Natural killer cell treated with Interleukin-12 subunit alpha and Interleukin-12 subunit beta and Interleukin-15 and Interleukin-18, amount 100 ng/mL, for 72 hours (primary cell): ENCODE data around the gene SIRT5. TPM values are rescaled to one million over a fixed set of nuclear protein-coding genes. Genes with fewer than 3 reads are reported as not detected.

Source experiments
- ATAC-seq, 2 donors: fragments of 150-1000 bp; cut with Tn5 transposase in 1 of 2; sonication (Bioruptor Pico), chemical (Tn5 transposase) in 1 of 2; 2 replicates each; pipeline ENCODE4 v1.10.0; 2021
- DNase-seq: peaks from one replicate; pipeline ENCODE4 v3.0.0; 2022; ENCODE audit warnings: low spot score
- H3K27ac Mint-ChIP-seq, 2 donors: 1 replicate in 1 of 2; 2 replicates in 1 of 2; pipeline ENCODE4 v1.8.0; 2022; ENCODE audit warnings: mixed read lengths in 2 of 2, mild to moderate bottlenecking in 1 of 2, moderate library complexity in 1 of 2
- H3K27me3 Mint-ChIP-seq, 2 donors: 1 replicate in 1 of 2; 2 replicates in 1 of 2; pipeline ENCODE4 v1.8.0; 2022; ENCODE audit warnings: mixed read lengths in 2 of 2
- H3K36me3 Mint-ChIP-seq: one replicate; pipeline ENCODE4 v1.8.0; 2022; ENCODE audit warnings: mixed read lengths
- H3K4me1 Mint-ChIP-seq, 2 donors: 1 replicate in 1 of 2; 2 replicates in 1 of 2; pipeline ENCODE4 v1.8.0; 2022; ENCODE audit warnings: low read depth in 2 of 2, mixed read lengths in 2 of 2, mild to moderate bottlenecking in 1 of 2
- H3K4me3 Mint-ChIP-seq: one replicate; pipeline ENCODE4 v1.8.0; 2022; ENCODE audit warnings: mixed read lengths
- H3K9me3 Mint-ChIP-seq: 2 replicates; pipeline ENCODE4 v1.8.0; 2022; ENCODE audit warnings: mixed read lengths
- total RNA-seq, 2 donors: library from RNA; stranded (reverse); gene quantifications; one replicate each; pipeline ENCODE4 v1.2.3, GENCODE V29; 2022

The SIRT5 gene
- total RNA-seq, 2 donors from 2014 or later, result 4.7 to 6.9 TPM

- no peaks in the 10 kb centered on the region for H3K9me3 Mint-ChIP-seq
- H3K4me1 Mint-ChIP-seq, result peaks cover 2 to 12% of the 10 kb centered on the region in 2 donors
- H3K27me3 Mint-ChIP-seq, result no peaks in the 10 kb centered on the region
- ATAC-seq (no peak), DNase-seq (no peak)
- H3K27ac Mint-ChIP-seq, result no peak overlapping the region
- H3K36me3 Mint-ChIP-seq, result no peaks in the 10 kb centered on the region
- H3K4me3 Mint-ChIP-seq, result no peak overlapping the region
Measured at GRCh38 chr6:13586603-13587542, 12.5 kb downstream of the SIRT5 start.

- no peaks in the 10 kb centered on the region for H3K36me3 Mint-ChIP-seq
Measured at GRCh38 chr6:13589801-13590200, 15.4 kb downstream of the SIRT5 start.

DNA sequence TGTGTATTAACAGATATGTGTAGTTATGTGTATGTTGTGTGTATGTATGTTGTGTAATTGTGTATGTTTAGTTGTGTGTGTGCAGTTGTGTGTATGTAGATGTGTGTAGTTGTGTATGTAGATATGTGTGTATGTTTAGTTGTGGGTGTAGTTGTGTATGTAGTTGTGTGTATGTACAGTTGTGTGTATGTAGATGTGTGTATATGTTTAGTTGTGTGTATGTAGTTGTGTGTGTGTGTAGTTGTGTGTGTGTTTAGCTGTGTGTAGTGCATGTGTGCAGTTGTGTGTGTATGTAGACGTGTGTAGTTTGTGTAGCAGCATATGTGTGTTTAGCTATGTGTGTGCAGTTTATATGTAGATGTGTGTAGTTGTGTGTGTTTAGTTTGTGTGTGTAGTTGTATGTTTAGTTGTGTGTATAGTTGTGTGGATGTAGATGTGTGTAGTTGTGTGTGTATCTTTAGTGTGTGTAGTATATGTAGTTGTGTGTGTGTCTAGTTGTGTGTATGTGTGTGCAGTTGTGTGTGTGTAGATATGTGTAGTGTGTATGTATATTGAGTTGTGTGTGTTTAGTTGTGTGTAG is 16.3 kb downstream of the SIRT5 start:
- no peak overlapping the region for H3K4me3 Mint-ChIP-seq
- H3K9me3 Mint-ChIP-seq, result no peaks in the 10 kb centered on the region
- no peak overlapping the region for H3K27ac Mint-ChIP-seq
- H3K27me3 Mint-ChIP-seq, result no peaks in the 10 kb centered on the region
- DNase-seq (no peak), ATAC-seq (no peak)
- no peaks in the 10 kb centered on the region for H3K36me3 Mint-ChIP-seq
- no peaks in the 10 kb centered on the region for H3K4me1 Mint-ChIP-seq

More at GRCh38 chr6:13589801-13590200, 15.4 kb downstream of the SIRT5 start:
- H3K4me1 Mint-ChIP-seq, result no peaks in the 10 kb centered on the region
- ATAC-seq, result no peak
- no peaks in the 10 kb centered on the region for H3K9me3 Mint-ChIP-seq
- H3K27me3 Mint-ChIP-seq, result no peaks in the 10 kb centered on the region
- H3K27ac Mint-ChIP-seq, result no peak overlapping the region
- no peak for DNase-seq
- no peak overlapping the region for H3K4me3 Mint-ChIP-seq

GRCh38 chr6:13591205-13591921 is 17.0 kb downstream of the SIRT5 start:
- DNase-seq, result no peak
- H3K4me3 Mint-ChIP-seq, result no peak overlapping the region
- H3K4me1 Mint-ChIP-seq, result no peaks in the 10 kb centered on the region
- no peak for ATAC-seq
- no peak overlapping the region for H3K27ac Mint-ChIP-seq
- H3K27me3 Mint-ChIP-seq, result no peaks in the 10 kb centered on the region
- H3K36me3 Mint-ChIP-seq, result no peaks in the 10 kb centered on the region
- no peaks in the 10 kb centered on the region for H3K9me3 Mint-ChIP-seq

DNA sequence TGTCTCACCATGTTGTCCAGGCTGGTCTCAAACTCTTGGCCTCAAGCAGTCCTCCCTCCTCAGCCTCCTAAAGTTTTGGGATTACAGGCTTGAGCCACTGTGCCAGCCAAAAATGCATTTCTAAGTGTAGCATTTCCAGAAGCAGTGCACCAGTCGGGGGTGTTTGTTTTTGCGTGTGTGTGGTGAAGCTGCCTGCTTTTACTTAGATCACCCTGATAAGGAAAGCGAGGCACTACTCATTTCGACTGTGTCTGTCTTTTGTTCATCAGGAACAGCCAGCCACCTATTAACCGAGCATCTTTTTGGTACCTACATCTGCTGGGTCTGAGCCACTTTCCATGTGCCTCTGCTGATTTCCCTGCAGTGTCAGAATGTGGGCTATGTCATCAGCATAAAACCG is 18.7 kb downstream of the SIRT5 start:
- Mint-ChIP-seq H3K4me1 (no peaks in the 10 kb centered on the region), H3K9me3 (no peaks in the 10 kb centered on the region), H3K27ac (no peak overlapping the region), H3K4me3 (no peak overlapping the region), H3K27me3 (no peaks in the 10 kb centered on the region), H3K36me3 (peaks cover 4% of the 10 kb centered on the region)
- ATAC-seq (no peak), DNase-seq (no peak)

- Mint-ChIP-seq H3K4me3 (no peak overlapping the region), H3K36me3 (peaks cover 7% of the 10 kb centered on the region), H3K4me1 (no peaks in the 10 kb centered on the region), H3K9me3 (no peaks in the 10 kb centered on the region), H3K27me3 (no peaks in the 10 kb centered on the region), H3K27ac (no peak overlapping the region)
- no peak for DNase-seq
- no peak for ATAC-seq
Measured at GRCh38 chr6:13593720-13594119, 19.3 kb downstream of the SIRT5 start.

DNA sequence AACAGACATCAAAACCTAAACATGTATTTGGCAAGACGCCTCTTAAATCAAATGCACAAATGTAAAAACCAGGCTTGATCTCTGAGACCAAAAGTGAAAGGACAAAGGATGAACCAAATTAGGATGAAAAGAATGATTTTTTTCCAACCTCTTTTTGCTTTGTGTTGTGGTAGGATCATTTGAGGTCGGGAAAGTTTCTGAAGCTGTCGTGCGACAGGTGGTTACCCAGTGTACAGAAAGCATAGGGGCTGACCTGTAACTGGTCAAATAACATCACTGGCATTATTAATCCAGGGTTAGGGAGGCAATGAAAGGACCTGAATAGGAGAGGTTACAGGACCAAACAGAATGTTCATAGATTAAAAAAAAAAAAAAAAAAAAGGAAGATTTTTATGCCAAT is 22.7 kb downstream of the SIRT5 start:
- Mint-ChIP-seq H3K27ac (no peak overlapping the region), H3K4me1 (no peaks in the 10 kb centered on the region)

GRCh38 chr6:13600036-13600435 is 25.6 kb downstream of the SIRT5 start:
- H3K27me3 Mint-ChIP-seq, result no peaks in the 10 kb centered on the region
- H3K36me3 Mint-ChIP-seq, result peaks cover 11% of the 10 kb centered on the region
- ATAC-seq (no peak), DNase-seq (no peak)
- peaks cover 0 to 6% of the 10 kb centered on the region in 2 donors for H3K4me1 Mint-ChIP-seq
- no peaks in the 10 kb centered on the region for H3K9me3 Mint-ChIP-seq
- H3K4me3 Mint-ChIP-seq, result no peak overlapping the region
- no peak overlapping the region for H3K27ac Mint-ChIP-seq

More for the DNA sequence above, 22.7 kb downstream of the SIRT5 start:
- Mint-ChIP-seq H3K9me3 (no peaks in the 10 kb centered on the region), H3K36me3 (peaks cover 11% of the 10 kb centered on the region), H3K4me3 (no peak overlapping the region), H3K27me3 (no peaks in the 10 kb centered on the region)
- ATAC-seq (no peak), DNase-seq (no peak)

DNA sequence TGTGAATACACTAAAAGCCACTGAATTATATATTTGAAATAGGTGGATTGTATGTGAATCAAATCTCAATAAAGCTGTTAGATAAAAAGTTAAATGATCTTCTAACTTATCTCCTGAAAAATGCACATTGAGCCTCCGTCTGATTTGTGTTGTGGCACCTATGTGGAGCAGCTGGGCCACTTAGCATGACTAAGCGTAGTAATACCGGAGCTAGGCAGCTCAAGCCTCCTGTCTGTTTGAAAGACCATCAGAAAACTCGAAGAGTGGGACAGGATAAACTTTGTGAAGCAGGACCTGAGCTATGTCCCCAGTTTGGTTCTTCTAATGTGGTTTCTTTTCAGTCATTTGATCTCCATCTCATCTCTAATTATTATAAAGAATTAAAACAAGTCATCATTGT is 29.7 kb downstream of the SIRT5 start:
- no peak for ATAC-seq
- Mint-ChIP-seq H3K27me3 (no peaks in the 10 kb centered on the region), H3K4me3 (no peak overlapping the region), H3K9me3 (no peaks in the 10 kb centered on the region), H3K36me3 (peaks cover 4% of the 10 kb centered on the region), H3K27ac (no peak overlapping the region), H3K4me1 (peaks cover 0 to 6% of the 10 kb centered on the region in 2 donors)
- no peak for DNase-seq

GRCh38 chr6:13604546-13605416 is 30.4 kb downstream of the SIRT5 start:
- Mint-ChIP-seq H3K27me3 (no peaks in the 10 kb centered on the region), H3K36me3 (peaks cover 4% of the 10 kb centered on the region), H3K4me3 (no peak overlapping the region), H3K4me1 (peaks cover 0 to 6% of the 10 kb centered on the region in 2 donors), H3K27ac (no peak overlapping the region), H3K9me3 (no peaks in the 10 kb centered on the region)
- DNase-seq (no peak), ATAC-seq (no peak)

DNA sequence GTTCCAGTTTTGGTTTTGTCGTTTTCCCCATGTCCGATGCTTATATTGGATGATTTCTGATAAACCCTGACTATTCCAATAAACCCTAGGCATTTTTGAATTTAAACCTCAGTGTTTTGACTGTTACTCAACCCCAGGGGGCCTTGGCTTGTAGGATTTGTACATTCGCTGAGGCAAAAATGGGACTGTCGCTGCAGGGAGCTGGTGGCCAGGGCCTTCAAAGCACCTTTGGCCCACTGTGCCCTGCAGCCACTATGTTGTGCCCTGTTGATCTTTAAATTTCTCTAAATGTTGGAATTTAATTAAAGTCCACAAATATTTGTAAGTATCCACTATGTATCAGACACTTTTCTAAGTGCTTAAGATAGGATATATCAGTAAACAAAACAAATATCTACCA is 31.2 kb downstream of the SIRT5 start:
- no peaks in the 10 kb centered on the region for H3K9me3 Mint-ChIP-seq
- H3K27me3 Mint-ChIP-seq, result no peaks in the 10 kb centered on the region
- peaks cover 0 to 6% of the 10 kb centered on the region in 2 donors for H3K4me1 Mint-ChIP-seq
- no peak for ATAC-seq
- no peak overlapping the region for H3K4me3 Mint-ChIP-seq
- H3K36me3 Mint-ChIP-seq, result peaks cover 4% of the 10 kb centered on the region
- no peak for DNase-seq
- no peak overlapping the region for H3K27ac Mint-ChIP-seq

GRCh38 chr6:13611715-13612114 is 37.3 kb downstream of the SIRT5 start:
- Mint-ChIP-seq H3K4me3 (peak overlapping the region; percentile 48), H3K36me3 (peaks cover 7% of the 10 kb centered on the region), H3K4me1 (peaks cover 20 to 34% of the 10 kb centered on the region in 2 donors), H3K27ac (peak overlapping the region in 1 of 2 donors; percentile 63), H3K27me3 (no peaks in the 10 kb centered on the region), H3K9me3 (no peaks in the 10 kb centered on the region)
- no peak for DNase-seq
- ATAC-seq, result no peak

DNA sequence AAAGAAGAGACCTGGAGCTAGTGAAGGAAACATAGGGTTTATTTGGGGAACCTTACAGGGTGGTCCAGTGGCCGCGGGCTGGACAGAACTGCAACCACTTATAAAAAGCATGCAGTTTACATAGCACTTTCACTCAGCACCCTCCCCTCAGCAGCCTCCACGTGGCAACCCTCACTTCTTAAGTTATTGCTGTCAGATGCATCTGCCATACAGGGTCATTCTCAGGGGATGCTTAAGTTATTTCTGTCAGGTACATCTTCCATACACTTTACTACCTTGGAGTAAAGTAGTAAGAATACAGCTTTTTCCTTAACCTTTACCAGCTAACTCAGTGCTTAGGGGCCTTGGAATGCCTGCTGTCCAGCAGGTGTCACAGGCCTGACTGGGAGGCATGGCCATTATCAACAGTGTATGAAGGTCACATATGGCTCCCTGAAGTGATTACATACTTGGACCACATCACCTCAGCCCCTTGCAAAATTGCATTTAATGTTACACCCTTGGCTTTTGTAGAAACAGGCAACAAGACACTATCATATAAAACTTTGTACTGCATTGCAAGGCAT is 38.7 kb downstream of the SIRT5 start:
- no peak overlapping the region for H3K4me3 Mint-ChIP-seq
- peak overlapping the region; percentile 90 to 96 for H3K27ac Mint-ChIP-seq
- no peak for ATAC-seq
- DNase-seq, result no peak
- no peaks in the 10 kb centered on the region for H3K9me3 Mint-ChIP-seq
- peaks cover 17% of the 10 kb centered on the region for H3K36me3 Mint-ChIP-seq
- H3K27me3 Mint-ChIP-seq, result no peaks in the 10 kb centered on the region
- H3K4me1 Mint-ChIP-seq, result peaks cover 28 to 44% of the 10 kb centered on the region in 2 donors
